HPDE6-E6E7 (cell line): ENCODE data around the gene MYO1F.
"Not testable (repeated sequence)": the region's sequence is repeated elsewhere in the genome, so short reads cannot be mapped to it uniquely, and the experiment has no call there.

Experiments
- DNase-seq: peaks from one replicate; pipeline ENCODE4 v3.0.0; 2011; ENCODE audit warnings: missing footprints; ENCODE audit errors: extremely low spot score

The MYO1F gene

DNA sequence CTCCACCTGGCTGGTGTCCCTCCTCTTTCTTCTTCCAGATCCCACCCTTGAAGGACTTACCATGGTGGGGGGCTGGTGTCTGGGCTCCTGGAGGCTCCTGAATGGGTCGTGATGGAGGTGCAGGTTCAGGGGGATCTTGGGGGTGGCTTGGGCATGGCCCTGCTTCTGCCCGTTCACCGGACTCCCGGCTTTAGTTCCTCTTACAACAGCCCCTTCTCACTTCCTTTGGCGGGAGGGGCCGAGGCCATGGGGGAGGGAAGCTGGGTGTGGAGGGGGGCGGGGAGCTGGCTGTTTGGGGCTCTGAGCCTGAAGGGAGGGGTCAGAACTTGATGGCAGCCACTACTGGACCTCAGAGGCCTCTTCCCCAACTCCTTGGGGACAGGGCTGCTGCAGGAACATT, at the start of gene MYO1F:
TSS of gene MYO1F (minus strand) at position 196 of the 400 bp plus-strand sequence. CDS start at position 63, 133 bp downstream.
- DNase-seq = no peak

GRCh38 chr19:8626842-8627241, 49.6 kb upstream of the MYO1F start:
- DNase-seq = no peak

DNA sequence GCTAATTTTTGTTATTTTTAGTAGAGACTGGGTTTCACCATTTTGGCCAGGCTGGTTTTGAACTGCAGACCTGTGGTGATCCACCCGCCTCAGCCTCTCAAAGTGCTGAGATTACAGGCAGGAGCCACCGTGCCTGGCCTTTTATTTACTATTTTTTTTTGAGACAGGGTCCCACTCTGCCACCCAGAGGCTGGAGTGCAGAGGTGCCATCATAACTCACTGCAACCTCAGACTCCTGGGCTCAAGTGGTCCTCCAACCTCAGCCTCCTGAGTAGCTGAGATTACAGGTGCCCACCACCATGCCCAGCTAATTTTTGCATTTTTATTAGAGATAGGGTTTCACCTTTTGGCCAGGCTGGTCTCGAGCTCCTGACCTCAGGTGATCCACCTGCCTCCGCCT, 45.6 kb upstream of the MYO1F start:
- DNase-seq = not testable (repeated sequence)

- no peak for DNase-seq
Observed at GRCh38 chr19:8618751-8619150, 41.5 kb upstream of the MYO1F start.

GRCh38 chr19:8617984-8618383, 40.7 kb upstream of the MYO1F start:
- no peak for DNase-seq

DNA sequence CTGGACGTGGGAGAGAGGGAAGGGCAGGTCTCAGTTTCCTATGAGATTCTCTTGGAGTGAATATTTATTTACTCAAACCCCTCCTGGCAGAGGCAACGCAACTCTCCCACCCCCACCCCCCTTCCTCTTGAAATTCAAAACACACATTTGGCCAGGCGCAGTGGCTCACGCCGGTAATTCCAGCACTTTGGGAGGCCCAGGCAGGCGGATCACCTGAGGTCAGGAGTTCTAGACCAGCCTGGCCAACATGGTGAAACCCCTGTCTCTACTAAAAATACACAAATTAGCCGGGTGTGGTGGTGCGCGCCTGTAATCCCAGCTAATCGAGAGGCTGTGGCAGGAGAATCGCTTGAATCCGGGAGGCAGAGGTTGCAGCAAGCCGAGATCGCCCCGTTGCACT, 40.1 kb upstream of the MYO1F start:
- not testable (repeated sequence) for DNase-seq

GRCh38 chr19:8616861-8617260, 39.6 kb upstream of the MYO1F start:
- DNase-seq = no peak

- DNase-seq = no peak
Observed at GRCh38 chr19:8615813-8616596, 38.8 kb upstream of the MYO1F start.

DNA sequence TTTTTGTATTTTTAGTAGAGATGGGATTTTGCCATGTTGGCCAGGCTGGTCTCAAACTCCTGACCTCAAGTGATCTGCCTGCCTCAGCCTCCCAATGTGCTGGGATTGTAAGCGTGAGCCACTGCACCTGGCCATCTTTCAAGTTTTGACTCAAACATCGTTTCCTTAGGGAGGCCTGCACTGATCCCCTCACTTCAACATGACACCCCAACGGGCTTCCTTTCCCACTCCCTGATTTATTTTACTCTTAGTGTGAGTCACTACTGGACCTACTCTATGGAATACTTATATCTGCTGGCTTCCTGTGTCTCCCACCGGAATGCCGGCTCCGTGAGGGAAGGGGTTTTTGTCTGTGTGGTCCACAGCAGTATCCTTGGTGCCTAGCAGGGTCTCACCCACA, 37.8 kb upstream of the MYO1F start:
- no peak for DNase-seq

DNA sequence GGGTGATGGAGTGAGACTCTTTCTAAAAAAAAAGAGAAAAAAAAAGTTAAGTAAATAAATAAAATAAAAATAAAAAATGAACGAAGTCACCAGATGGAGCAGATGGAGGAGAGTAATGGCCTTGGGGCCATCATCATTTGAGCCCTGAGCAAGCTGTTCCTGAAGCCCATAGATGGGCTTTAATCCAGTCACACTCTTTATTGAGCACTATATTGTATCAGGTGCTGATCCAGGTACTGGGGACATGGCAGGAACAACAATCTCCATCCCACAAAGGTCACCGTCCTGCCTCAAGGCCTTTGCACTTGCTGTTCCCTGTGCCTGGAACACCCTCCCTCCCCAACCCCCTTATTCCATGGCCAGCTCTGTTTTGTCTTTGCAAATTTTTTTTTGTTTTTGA, 37.2 kb upstream of the MYO1F start:
- DNase-seq = no peak

DNA sequence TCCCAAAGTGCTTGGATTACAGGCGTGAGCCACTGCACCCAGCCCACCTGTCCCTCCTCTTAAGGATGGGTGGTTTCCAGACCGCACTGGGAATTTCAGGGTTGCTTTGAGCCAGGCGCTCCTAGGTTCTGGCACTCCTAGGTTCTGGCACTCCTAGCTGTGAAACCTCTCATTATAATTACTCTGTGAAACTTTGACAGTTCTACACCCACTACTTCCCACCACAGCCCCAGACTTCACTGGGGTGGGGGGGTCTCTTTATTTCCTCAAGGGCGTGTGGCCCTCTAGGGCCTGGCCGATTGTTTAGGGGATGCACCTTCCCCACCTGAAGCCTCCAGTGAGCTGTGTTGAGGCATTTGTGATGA, 35.5 kb upstream of the MYO1F start:
- DNase-seq = no peak

DNA sequence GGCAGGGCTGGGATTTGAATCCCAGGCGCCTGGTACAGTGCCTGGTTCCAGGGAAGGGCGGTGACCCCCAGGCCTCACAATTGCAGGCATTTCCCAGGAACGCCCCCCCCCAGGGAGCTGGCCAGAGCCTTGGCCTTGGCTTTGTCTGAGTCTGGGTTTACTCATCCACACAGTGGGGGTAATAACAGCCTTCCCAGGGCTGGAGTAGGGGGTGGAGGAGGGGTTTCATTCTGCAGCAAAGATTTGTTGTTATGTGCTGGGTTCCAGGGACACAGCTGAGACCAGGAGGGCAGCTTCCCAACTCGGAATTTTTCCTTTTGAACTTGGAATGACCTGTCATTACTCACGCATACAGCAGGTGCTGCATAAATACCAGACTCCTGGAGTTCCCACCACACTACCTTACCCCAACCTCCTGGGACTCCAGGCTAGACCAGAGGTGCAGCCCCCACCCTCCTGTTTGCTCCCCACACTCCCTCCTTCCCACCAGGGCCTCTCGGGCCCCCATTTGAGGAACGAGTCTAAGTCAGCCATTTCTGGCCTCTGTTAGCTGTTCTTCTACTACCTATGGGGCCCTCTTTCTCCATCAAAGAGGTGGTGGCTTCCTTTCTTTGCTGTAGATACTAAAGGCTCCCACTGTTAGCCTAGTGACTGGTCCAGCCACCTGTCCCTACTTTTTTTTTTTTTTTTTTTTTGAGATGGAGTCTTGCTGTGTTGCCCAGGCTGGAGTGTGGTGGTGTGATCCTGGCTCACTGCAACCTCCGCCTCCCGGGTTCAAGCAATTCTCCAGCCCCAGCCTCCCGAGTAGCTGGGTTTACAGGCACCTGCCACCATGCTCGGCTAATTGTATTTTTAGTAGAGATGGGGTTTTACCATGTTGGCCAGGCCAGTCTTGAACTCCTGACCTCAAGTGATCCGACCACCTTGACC, 34.9 kb upstream of the MYO1F start:
- no peak for DNase-seq

DNA sequence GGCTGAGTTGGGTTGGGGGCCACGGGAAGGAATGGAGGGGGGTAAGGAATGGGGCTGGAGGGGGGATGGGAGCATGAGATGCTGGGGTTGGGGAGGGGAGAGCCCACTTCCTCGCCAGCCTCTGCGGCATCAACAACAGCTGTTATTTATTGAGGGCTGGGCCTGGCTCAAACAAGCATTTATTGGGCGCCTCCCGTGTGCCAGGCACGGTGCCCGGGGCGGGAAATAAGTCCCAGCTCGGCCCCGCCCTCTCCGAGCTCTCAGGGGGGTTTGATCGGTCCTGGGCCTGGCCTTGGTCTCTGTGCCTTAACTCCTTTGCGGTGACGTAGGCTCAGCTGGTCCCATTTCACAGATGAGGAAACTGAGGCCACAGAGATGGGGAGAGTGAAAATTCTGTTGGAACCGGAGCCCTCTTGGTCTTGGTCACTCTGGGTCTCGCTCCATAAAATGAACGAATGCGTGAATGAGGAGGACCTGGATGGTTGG, 34.2 kb upstream of the MYO1F start:
- DNase-seq = no peak

DNA sequence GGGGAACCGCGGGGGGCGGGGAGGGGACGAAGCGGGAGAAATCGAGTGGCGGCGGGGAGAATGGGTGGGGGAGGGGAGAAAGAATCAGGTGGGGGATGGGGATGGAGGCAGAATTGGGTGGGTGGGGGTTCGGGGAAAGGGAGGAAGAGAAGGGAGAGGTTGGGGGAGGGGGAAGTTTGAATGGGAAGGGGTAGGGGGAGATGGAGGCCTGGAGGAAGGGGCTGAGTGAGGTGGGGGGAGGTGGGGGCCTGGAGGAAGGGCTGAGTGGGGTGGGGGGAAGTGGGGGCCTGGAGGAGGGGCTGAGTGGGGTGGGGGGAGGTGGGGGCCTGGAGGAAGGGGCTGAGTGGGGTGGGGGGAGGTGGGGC, 33.7 kb upstream of the MYO1F start:
- no peak for DNase-seq

- no peak for DNase-seq
Observed at GRCh38 chr19:8610041-8610935, 33.0 kb upstream of the MYO1F start, which contains the start of gene ADAMTS10. ADAMTS10 (minus strand) TSS chr19:8610715; CDS start chr19:8605710, 5,005 bp downstream.

- DNase-seq = no peak
Observed at GRCh38 chr19:8609279-8610040, 32.2 kb upstream of the MYO1F start.

DNA sequence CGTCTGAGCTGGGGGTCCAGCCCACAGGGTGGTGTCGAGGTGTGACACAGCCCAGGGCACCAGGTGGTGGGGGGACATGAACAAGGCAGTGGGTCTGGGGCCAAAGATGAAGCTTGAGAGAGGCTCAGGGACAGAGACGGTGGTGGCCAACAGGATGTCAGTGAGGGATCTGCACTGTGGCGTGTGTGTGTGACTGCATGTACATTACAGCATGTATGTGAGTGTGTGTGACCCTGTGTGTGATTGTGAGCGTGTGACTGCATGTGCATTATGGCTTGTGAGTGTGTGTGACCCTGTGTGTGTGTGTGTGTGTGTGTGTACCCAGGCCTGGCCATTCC, 31.7 kb upstream of the MYO1F start:
- no peak for DNase-seq

- DNase-seq = no peak
Observed at GRCh38 chr19:8607386-8607785, 30.1 kb upstream of the MYO1F start.

DNA sequence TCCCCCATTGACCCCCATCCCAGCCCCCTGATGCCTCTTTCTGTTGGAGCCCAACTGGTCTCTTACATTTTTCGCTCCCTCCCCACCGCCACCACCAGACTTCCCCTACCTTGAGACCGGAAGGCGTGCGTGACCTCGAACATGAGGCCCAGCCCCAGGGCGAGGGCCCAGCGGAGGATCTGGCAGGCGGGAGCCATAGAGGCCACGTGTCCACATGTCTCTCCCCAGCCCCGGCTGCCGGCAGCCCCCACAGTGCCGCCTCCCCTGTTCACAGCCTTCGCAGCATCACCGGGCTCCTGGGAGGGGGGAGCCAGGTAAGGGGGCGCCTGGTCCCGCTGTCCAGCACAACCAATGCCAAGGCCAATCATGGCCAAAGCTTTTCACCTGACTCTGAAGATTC, 28.3 kb upstream of the MYO1F start:
- no peak for DNase-seq

DNA sequence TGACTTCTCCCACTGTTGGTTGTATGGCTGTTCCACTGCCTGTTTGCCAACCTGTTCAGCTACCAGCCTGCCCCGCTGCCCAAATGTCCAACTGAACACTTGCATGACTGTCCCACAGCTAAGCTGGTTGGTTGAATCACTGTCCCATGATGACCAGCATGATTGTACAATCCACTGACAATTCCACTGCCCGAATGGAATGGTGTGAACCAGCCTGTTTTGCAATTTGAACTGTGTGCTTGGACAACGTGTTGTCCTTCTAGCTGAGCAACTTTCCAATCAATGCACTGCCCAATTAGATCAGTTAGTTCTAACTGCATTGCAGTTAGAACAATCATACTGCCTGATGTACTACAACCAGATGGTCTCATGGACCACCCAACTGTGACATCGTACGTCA, 24.6 kb upstream of the MYO1F start:
- no peak for DNase-seq

DNA sequence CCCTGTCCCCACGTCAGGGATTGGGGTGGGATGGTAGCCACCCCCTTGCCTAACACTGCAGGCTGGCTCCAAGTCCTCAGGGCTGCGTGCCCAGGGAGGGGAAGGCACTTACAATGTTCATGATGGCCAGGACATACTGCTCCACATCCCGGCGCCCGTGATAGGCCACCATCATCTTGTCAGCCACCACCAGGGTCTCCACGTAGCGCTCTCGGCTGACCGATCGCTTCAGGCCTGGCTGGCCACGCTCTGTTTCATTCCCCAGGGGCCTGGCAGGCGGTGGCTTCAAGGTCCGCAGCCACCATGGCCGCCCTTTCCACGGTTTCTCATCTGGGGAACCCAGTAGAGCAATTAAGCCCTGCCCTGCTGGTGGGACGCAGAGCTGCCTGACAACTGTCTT, 23.6 kb upstream of the MYO1F start:
- no peak for DNase-seq
